ENCODE data around the gene DNAH8.
"Not testable (repeated sequence)": the region's sequence is repeated elsewhere in the genome, so short reads cannot be mapped to it uniquely, and the experiment has no call there.

Gene DNAH8

DNA sequence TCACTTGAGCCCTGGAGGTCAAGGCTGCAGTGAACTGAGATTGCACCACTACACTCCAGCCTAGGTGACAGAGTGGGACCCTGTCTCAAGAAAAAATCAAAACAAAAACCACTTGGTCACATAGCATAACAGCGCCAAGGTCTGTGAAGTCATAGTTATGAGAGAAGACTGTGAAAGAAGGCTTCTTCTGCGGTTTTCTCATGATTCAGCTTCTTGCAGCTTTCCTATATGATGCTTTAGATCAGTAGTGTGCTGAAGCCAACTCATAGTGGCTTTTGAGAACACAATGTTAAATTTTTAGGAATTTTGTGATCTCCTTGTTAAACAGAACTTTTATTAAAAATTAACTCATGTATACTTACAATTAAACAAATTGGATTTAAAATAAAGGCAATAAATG is 197.3 kb downstream of the DNAH8 start:
- Histone ChIP-seq H3K4me3 (ENCODE audit: low read depth in 1 of 2, low read length in 2 of 2) (no peak overlapping the region), H3K9me3 (ENCODE audit: low read length) (no peaks in the 10 kb centered on the region), H3K27ac (ENCODE audit: low read depth, low read length) (no peak overlapping the region), H3K9ac (ENCODE audit: low read length) (no peak overlapping the region), H3K36me3 (ENCODE audit: insufficient read depth, low read length) (no peaks in the 10 kb centered on the region), H3K4me1 (ENCODE audit: insufficient read depth, low read length) (no peaks in the 10 kb centered on the region), H3K27me3 (ENCODE audit: control insufficient read depth in 1 of 2, insufficient read depth in 2 of 2, low read length in 2 of 2) (no peaks in the 10 kb centered on the region)

DNA sequence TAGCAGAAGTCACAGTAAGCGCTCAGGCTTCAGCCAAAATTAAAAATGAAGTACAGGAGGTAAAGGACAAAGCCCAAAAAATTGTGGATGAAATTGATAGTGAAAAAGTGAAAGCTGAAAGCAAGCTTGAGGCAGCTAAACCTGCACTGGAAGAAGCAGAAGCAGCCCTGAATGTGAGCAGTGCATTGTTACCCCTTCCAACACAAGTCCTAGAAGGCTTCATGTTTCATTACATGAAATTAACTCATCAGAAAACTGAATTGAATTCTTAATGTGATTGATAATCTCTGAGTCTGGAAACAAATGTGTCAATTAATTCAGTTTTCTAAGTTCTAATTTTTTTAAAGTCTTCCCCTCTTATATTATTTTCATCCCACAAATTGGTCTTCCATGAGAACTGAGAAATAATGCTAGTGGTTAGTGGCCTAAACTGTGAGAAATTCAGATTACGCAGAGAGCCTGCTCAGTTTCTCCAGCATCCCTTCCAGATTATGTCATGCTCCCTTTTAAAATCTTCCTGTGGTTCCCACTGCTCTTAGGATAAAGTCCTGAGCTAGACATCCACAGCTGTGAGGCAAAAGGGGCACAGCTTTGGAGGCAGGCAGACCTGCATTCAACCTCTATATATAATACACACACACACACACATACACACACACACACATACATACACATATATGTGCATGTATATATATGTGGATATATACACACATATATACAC is 200.3 kb downstream of the DNAH8 start:
- Histone ChIP-seq H3K9ac (ENCODE audit: low read length) (no peak overlapping the region), H3K9me3 (ENCODE audit: low read length) (no peaks in the 10 kb centered on the region), H3K36me3 (ENCODE audit: insufficient read depth, low read length) (no peaks in the 10 kb centered on the region), H3K4me3 (ENCODE audit: low read depth in 1 of 2, low read length in 2 of 2) (no peak overlapping the region), H3K27me3 (ENCODE audit: control insufficient read depth in 1 of 2, insufficient read depth in 2 of 2, low read length in 2 of 2) (no peaks in the 10 kb centered on the region), H3K27ac (ENCODE audit: low read depth, low read length) (no peak overlapping the region), H3K4me1 (ENCODE audit: insufficient read depth, low read length) (no peaks in the 10 kb centered on the region)

DNA sequence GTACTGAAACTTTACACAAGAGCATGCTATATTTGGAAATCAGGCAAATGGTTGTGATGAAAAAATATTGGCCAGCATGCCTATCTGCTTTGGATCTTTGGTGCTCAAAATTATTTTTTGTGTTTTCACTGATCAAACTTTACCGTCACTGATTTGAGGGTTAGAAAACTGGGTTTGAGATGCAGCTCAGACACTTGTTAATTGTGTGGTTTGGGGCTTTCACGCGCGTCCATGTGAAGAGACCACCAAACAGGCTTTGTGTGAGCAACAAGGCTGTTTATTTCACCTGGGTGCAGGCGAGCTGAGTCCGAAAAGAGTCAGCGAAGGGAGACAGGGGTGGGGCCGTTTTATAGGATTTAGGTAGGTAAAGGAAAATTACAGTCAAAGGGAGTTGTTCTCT is 206.4 kb downstream of the DNAH8 start:
- not testable (repeated sequence) for H3K9ac ChIP-seq (ENCODE audit: low read length); H3K27me3 ChIP-seq (ENCODE audit: control insufficient read depth in 1 of 2, insufficient read depth in 2 of 2, low read length in 2 of 2); H3K4me3 ChIP-seq (ENCODE audit: low read depth in 1 of 2, low read length in 2 of 2)

DNA sequence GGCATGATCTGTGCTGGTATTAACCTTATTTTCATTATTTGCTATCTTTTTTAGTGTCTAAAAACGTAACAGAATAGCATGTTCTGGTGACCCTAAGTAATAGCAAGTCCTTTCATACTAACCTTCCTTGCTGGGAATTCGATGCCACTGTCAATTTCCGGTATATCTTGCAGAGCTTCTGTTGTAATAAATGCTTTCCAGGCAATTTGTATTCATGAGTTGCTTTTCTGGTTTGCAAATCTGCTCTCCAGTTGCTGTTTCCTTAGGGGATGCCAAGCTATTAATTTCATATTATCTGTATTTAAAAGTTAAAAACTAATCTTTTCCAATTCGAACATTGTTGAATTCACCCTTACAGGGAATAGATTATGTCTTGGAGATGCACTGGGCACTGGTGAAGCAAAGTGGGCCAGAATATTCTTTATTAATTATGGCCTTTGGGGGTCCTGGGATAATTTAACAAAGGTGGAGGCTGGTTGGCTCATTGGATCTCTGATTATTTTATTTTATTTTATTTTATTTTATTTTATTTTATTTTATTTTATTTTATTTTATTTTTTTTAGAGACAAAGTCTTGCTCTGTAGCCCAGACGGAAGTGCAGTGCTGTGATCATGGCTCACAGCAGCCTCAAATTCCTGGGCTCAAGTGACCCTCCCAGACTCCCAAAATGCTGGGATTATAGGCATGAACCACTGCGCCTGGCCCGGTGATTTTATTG is 209.8 kb downstream of the DNAH8 start:
- H3K9me3 ChIP-seq (ENCODE audit: low read length): no peaks in the 10 kb centered on the region
- H3K9ac ChIP-seq (ENCODE audit: low read length): no peak overlapping the region
- H3K27ac ChIP-seq (ENCODE audit: low read depth, low read length): no peak overlapping the region
- H3K4me3 ChIP-seq (ENCODE audit: low read depth in 1 of 2, low read length in 2 of 2): no peak overlapping the region
- H3K27me3 ChIP-seq (ENCODE audit: control insufficient read depth in 1 of 2, insufficient read depth in 2 of 2, low read length in 2 of 2): no peaks in the 10 kb centered on the region
- H3K36me3 ChIP-seq (ENCODE audit: insufficient read depth, low read length): no peaks in the 10 kb centered on the region
- H3K4me1 ChIP-seq (ENCODE audit: insufficient read depth, low read length): no peaks in the 10 kb centered on the region

More for the DNA sequence above, 206.4 kb downstream of the DNAH8 start:
- not testable (repeated sequence) for H3K36me3 ChIP-seq (ENCODE audit: insufficient read depth, low read length); H3K9me3 ChIP-seq (ENCODE audit: low read length); H3K4me1 ChIP-seq (ENCODE audit: insufficient read depth, low read length); H3K27ac ChIP-seq (ENCODE audit: low read depth, low read length)

DNA sequence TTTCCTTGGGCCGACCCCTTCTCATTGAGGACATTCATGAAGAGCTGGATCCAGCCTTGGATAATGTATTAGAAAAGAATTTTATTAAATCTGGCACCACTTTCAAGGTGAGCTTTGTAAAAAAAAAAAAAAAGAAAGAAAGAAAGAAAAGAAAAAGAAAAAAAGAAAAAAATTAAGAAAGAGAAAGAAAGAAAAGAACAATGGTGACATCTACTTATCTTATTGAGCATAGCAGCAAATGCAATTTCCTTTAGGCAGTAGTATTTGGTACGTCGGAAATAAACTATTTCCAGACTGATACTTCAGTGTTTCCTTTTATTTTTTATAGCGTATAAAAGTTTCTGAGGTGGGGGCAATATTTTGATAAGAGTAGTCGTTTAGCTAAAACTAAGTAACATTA is 214.4 kb downstream of the DNAH8 start:
- Histone ChIP-seq H3K27ac (ENCODE audit: low read depth, low read length) (no peak overlapping the region), H3K36me3 (ENCODE audit: insufficient read depth, low read length) (no peaks in the 10 kb centered on the region), H3K9me3 (ENCODE audit: low read length) (no peaks in the 10 kb centered on the region), H3K4me1 (ENCODE audit: insufficient read depth, low read length) (no peaks in the 10 kb centered on the region), H3K4me3 (ENCODE audit: low read depth in 1 of 2, low read length in 2 of 2) (no peak overlapping the region), H3K27me3 (ENCODE audit: control insufficient read depth in 1 of 2, insufficient read depth in 2 of 2, low read length in 2 of 2) (no peaks in the 10 kb centered on the region), H3K9ac (ENCODE audit: low read length) (no peak overlapping the region)

DNA sequence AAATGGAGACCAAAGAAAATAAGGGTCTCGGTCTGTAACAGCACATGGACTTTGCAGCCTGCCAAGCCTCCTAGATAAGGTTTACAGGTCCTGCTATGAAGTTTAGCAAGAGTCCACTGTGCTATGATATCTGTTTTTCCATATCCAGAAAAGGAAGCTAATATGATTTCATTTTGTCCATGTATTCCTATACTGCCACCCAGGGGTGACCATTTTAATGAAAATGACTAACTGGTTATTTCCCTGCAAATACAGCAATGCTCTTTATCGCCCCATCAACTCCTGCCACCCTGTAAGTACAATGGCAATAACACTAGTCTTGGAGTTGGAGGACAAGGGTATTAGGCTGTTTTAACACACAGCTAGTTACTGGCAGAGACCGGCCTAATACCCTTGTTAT is 218.3 kb downstream of the DNAH8 start:
- H3K4me3 ChIP-seq (ENCODE audit: low read depth in 1 of 2, low read length in 2 of 2): no peak overlapping the region
- no peaks in the 10 kb centered on the region for H3K9me3 ChIP-seq (ENCODE audit: low read length)
- H3K9ac ChIP-seq (ENCODE audit: low read length): no peak overlapping the region
- H3K36me3 ChIP-seq (ENCODE audit: insufficient read depth, low read length): no peaks in the 10 kb centered on the region
- no peak overlapping the region for H3K27ac ChIP-seq (ENCODE audit: low read depth, low read length)
- no peaks in the 10 kb centered on the region for H3K27me3 ChIP-seq (ENCODE audit: control insufficient read depth in 1 of 2, insufficient read depth in 2 of 2, low read length in 2 of 2)
- no peaks in the 10 kb centered on the region for H3K4me1 ChIP-seq (ENCODE audit: insufficient read depth, low read length)

DNA sequence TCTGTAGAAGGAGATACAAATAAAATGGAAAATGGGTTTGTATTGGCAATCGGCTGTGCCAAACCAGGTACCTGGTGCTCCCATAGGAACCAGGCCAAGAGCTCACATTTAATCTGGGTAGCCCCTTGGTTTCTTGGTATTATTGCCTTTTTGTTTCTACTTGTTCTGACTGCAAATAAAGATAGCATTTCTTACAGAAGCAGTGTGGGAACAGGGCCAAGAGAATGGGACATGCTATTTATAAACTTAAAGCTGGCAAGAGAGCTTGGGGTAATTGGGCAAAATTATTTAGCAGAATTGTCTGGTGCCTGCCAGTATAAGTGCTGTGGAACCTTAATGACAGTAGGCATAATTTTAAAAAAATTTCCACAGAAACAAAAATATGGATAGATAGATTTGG is 219.9 kb downstream of the DNAH8 start:
- Histone ChIP-seq H3K27ac (ENCODE audit: low read depth, low read length) (no peak overlapping the region), H3K9me3 (ENCODE audit: low read length) (no peaks in the 10 kb centered on the region), H3K4me1 (ENCODE audit: insufficient read depth, low read length) (no peaks in the 10 kb centered on the region), H3K9ac (ENCODE audit: low read length) (no peak overlapping the region), H3K27me3 (ENCODE audit: control insufficient read depth in 1 of 2, insufficient read depth in 2 of 2, low read length in 2 of 2) (no peaks in the 10 kb centered on the region), H3K36me3 (ENCODE audit: insufficient read depth, low read length) (no peaks in the 10 kb centered on the region), H3K4me3 (ENCODE audit: low read depth in 1 of 2, low read length in 2 of 2) (no peak overlapping the region)

DNA sequence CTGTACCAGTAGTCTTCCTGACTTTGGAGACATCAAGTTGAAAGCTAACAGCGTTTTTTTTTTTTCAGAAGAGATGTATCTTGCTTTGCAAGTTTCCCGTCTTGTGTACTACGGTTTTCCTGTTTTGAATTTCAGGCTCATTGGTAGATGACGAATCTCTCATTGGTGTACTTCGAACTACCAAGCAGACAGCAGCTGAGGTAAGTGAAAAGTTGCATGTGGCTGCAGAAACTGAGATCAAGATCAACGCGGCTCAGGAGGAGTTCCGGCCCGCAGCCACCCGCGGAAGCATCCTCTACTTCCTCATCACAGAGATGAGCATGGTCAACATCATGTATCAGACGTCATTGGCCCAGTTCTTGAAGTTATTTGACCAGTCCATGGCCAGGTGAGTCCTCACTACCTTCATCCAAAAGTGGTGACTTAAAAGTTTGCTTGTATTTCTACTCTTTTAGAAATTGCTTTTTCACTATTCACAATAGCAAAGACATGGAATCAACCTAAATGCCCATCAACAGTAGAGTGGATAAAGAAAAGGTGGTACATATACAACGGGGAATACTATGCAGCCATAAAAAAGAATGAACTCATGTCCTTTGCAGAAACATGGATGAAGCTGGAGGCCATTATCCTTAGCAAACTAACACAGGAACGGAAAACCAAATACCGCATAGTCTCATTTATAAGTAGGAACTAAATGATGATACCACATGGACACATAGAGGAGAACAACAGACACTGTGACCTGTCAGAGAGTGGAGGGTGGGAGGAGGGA is 222.9 kb downstream of the DNAH8 start:
- no peak overlapping the region for H3K4me3 ChIP-seq (ENCODE audit: low read depth in 1 of 2, low read length in 2 of 2)
- H3K9me3 ChIP-seq (ENCODE audit: low read length): no peaks in the 10 kb centered on the region
- no peak overlapping the region for H3K27ac ChIP-seq (ENCODE audit: low read depth, low read length)
- no peaks in the 10 kb centered on the region for H3K36me3 ChIP-seq (ENCODE audit: insufficient read depth, low read length)
- no peak overlapping the region for H3K9ac ChIP-seq (ENCODE audit: low read length)
- no peaks in the 10 kb centered on the region for H3K27me3 ChIP-seq (ENCODE audit: control insufficient read depth in 1 of 2, insufficient read depth in 2 of 2, low read length in 2 of 2)
- H3K4me1 ChIP-seq (ENCODE audit: insufficient read depth, low read length): no peaks in the 10 kb centered on the region

DNA sequence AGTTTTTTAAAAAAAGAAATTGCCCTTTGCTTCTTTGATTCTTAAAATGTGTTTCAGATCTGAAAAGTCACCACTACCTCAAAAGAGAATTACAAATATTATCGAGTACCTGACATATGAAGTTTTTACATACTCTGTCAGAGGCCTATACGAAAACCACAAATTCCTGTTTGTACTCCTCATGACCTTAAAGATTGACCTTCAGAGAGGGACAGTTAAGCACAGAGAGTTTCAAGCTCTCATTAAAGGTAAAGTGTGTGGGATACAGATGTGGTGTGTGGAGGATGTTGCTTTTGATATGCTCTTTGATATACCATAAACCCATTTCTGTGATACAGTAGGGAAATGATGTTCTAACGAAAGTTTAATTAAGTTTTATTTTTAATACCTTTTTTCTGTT is 223.6 kb downstream of the DNAH8 start:
- H3K4me3 ChIP-seq (ENCODE audit: low read depth in 1 of 2, low read length in 2 of 2): no peak overlapping the region
- no peaks in the 10 kb centered on the region for H3K36me3 ChIP-seq (ENCODE audit: insufficient read depth, low read length)
- H3K9me3 ChIP-seq (ENCODE audit: low read length): no peaks in the 10 kb centered on the region
- no peaks in the 10 kb centered on the region for H3K4me1 ChIP-seq (ENCODE audit: insufficient read depth, low read length)
- no peak overlapping the region for H3K9ac ChIP-seq (ENCODE audit: low read length)
- no peaks in the 10 kb centered on the region for H3K27me3 ChIP-seq (ENCODE audit: control insufficient read depth in 1 of 2, insufficient read depth in 2 of 2, low read length in 2 of 2)
- H3K27ac ChIP-seq (ENCODE audit: low read depth, low read length): no peak overlapping the region

DNA sequence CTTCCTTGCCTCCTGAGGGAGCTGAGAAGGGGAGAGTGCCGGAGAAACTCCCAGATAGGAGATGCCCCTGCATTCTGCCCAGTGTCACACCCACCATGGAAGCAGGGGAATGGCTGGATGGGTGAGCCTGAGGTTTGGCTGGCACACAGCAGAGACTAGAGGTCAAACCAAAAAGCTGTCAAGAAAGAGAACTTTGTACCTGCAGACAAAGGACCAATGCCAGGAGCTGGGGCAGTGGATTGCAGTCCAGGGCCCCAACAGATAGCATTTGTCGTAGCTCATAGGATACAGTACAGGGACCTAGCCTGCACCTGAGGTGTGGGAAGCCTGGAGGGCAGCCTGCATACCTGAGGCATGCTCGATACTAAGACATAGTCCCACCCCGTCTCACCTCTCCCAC is 227.3 kb downstream of the DNAH8 start:
- no peaks in the 10 kb centered on the region for H3K4me1 ChIP-seq (ENCODE audit: insufficient read depth, low read length)
- H3K36me3 ChIP-seq (ENCODE audit: insufficient read depth, low read length): no peaks in the 10 kb centered on the region
- no peak overlapping the region for H3K9ac ChIP-seq (ENCODE audit: low read length)
- H3K27ac ChIP-seq (ENCODE audit: low read depth, low read length): no peak overlapping the region
- H3K4me3 ChIP-seq (ENCODE audit: low read depth in 1 of 2, low read length in 2 of 2): no peak overlapping the region
- no peaks in the 10 kb centered on the region for H3K27me3 ChIP-seq (ENCODE audit: control insufficient read depth in 1 of 2, insufficient read depth in 2 of 2, low read length in 2 of 2)
- H3K9me3 ChIP-seq (ENCODE audit: low read length): no peaks in the 10 kb centered on the region

DNA sequence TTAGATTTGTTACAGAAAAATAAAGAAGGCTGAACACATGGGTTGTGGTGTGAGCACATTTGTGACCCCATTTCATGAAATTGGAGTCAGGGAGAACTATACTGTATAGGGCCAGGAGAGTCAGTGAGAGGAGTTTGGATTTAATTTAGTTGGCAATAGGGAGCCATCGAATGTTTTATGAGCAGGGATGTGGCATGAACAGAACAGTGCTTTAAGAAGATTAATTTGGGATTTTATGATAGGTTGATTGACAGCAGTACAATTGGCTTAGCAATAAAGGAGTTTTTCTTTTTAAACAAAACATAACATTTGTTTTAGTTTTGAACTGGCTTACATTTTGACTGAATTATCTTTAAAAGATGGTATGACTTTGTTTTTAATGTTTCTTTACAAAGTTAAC is 227.9 kb downstream of the DNAH8 start:
- H3K4me3 ChIP-seq (ENCODE audit: low read depth in 1 of 2, low read length in 2 of 2): no peak overlapping the region
- H3K4me1 ChIP-seq (ENCODE audit: insufficient read depth, low read length): no peaks in the 10 kb centered on the region
- no peak overlapping the region for H3K27ac ChIP-seq (ENCODE audit: low read depth, low read length)
- H3K9me3 ChIP-seq (ENCODE audit: low read length): no peaks in the 10 kb centered on the region
- no peaks in the 10 kb centered on the region for H3K36me3 ChIP-seq (ENCODE audit: insufficient read depth, low read length)
- H3K27me3 ChIP-seq (ENCODE audit: control insufficient read depth in 1 of 2, insufficient read depth in 2 of 2, low read length in 2 of 2): no peaks in the 10 kb centered on the region
- H3K9ac ChIP-seq (ENCODE audit: low read length): no peak overlapping the region

Measured in muscle layer of colon (tissue), 2 donors.